Neural cell (in vitro differentiated cells): ENCODE measurements around the gene ZNF358.

Experiments used
- EP300 ChIP-seq: fragments of 450-650 bp; conservative IDR thresholded peaks from 2 replicates; pipeline ENCODE4 v1.6.1; 2014; ENCODE audit warnings: antibody characterized with exemption, mild to moderate bottlenecking, moderate library complexity; ENCODE audit not compliant: poor library complexity, severe bottlenecking
- EZH2 ChIP-seq: fragments of 200-600, 300-800 bp; shearing (Covaris generic), sonication (generic); IDR thresholded peaks from 2 replicates; pipeline ENCODE4 v1.6.1; 2014; ENCODE audit warnings: antibody characterized with exemption, low read length, borderline replicate concordance, mild to moderate bottlenecking; ENCODE audit not compliant: insufficient read depth, poor library complexity, severe bottlenecking
- MXI1 ChIP-seq: fragments of 450-650 bp; conservative IDR thresholded peaks from 2 replicates; pipeline ENCODE4 v1.6.1; 2014; ENCODE audit warnings: antibody characterized with exemption, mild to moderate bottlenecking; ENCODE audit not compliant: poor library complexity, severe bottlenecking
- POLR2AphosphoS5 ChIP-seq: IDR thresholded peaks from 2 replicates; pipeline ENCODE4 v1.6.1; 2012
- SMC3 ChIP-seq: fragments of 450-650 bp; conservative IDR thresholded peaks from 2 replicates; pipeline ENCODE4 v1.6.1; 2014; ENCODE audit warnings: antibody characterized with exemption, mild to moderate bottlenecking, moderate library complexity; ENCODE audit not compliant: poor library complexity
- TAF1 ChIP-seq: IDR thresholded peaks from 2 replicates; pipeline ENCODE4 v1.6.1; 2012; ENCODE audit warnings: low read depth
- TF ChIP-seq, protein P1 (sequence below): fragments of 450-650 bp; IDR thresholded peaks from 2 replicates; pipeline ENCODE4 v1.5.1; 2014; ENCODE audit warnings: antibody characterized with exemption, mild to moderate bottlenecking, moderate library complexity; ENCODE audit not compliant: poor library complexity, severe bottlenecking
- TF ChIP-seq, protein P2 (sequence below): IDR thresholded peaks from 2 replicates; pipeline ENCODE4 v1.6.1; 2012; ENCODE audit warnings: borderline replicate concordance

DNA sequence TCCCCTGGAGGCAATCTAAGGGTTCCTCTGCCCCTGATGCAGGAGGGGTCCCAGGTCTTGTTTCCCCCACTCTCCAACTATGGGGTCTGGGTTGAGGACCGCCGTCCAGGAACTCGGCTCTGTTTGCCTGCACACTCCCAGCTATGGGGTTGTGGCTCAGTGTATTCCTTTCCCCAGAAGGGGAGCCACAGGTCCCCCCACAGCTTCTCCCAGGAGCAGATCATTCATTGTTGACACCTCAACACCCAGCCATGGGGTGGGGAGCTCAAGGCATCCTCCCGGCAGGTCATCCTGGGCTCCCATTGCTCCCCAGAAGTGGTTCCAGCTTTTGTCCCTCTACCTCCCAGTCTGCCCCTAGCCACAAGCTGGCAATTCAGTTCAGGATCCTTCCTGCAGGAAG lies 975 bp downstream of the ZNF358 start:
- TF ChIP-seq, protein P1, sequence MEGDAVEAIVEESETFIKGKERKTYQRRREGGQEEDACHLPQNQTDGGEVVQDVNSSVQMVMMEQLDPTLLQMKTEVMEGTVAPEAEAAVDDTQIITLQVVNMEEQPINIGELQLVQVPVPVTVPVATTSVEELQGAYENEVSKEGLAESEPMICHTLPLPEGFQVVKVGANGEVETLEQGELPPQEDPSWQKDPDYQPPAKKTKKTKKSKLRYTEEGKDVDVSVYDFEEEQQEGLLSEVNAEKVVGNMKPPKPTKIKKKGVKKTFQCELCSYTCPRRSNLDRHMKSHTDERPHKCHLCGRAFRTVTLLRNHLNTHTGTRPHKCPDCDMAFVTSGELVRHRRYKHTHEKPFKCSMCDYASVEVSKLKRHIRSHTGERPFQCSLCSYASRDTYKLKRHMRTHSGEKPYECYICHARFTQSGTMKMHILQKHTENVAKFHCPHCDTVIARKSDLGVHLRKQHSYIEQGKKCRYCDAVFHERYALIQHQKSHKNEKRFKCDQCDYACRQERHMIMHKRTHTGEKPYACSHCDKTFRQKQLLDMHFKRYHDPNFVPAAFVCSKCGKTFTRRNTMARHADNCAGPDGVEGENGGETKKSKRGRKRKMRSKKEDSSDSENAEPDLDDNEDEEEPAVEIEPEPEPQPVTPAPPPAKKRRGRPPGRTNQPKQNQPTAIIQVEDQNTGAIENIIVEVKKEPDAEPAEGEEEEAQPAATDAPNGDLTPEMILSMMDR: no peak
- TF ChIP-seq EZH2: no peak
- no peak for TF ChIP-seq POLR2AphosphoS5
- no peak for TF ChIP-seq TAF1
- TF ChIP-seq EP300: no peak
- no peak for TF ChIP-seq MXI1
- TF ChIP-seq, protein P2, sequence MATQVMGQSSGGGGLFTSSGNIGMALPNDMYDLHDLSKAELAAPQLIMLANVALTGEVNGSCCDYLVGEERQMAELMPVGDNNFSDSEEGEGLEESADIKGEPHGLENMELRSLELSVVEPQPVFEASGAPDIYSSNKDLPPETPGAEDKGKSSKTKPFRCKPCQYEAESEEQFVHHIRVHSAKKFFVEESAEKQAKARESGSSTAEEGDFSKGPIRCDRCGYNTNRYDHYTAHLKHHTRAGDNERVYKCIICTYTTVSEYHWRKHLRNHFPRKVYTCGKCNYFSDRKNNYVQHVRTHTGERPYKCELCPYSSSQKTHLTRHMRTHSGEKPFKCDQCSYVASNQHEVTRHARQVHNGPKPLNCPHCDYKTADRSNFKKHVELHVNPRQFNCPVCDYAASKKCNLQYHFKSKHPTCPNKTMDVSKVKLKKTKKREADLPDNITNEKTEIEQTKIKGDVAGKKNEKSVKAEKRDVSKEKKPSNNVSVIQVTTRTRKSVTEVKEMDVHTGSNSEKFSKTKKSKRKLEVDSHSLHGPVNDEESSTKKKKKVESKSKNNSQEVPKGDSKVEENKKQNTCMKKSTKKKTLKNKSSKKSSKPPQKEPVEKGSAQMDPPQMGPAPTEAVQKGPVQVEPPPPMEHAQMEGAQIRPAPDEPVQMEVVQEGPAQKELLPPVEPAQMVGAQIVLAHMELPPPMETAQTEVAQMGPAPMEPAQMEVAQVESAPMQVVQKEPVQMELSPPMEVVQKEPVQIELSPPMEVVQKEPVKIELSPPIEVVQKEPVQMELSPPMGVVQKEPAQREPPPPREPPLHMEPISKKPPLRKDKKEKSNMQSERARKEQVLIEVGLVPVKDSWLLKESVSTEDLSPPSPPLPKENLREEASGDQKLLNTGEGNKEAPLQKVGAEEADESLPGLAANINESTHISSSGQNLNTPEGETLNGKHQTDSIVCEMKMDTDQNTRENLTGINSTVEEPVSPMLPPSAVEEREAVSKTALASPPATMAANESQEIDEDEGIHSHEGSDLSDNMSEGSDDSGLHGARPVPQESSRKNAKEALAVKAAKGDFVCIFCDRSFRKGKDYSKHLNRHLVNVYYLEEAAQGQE: no peak
- no peak for TF ChIP-seq SMC3
